Activated CD4-positive, alpha-beta T cell treated with anti-CD3 and anti-CD28 coated beads for 36 hours (primary cell): ENCODE results near the gene PHLDA1. TPM values are rescaled to one million over a fixed set of nuclear protein-coding genes. Genes with fewer than 3 reads are reported as not detected.
A peak's percentile ranks its signal among the peaks of the same experiment; 100 is the strongest.
"Not testable (repeated sequence)": the region's sequence is repeated elsewhere in the genome, so short reads cannot be mapped to it uniquely, and the experiment has no call there.

Source experiments
- ATAC-seq: fragments of 200-7000 bp; cut with Tn5 transposase; one replicate; pipeline ENCODE4 v1.10.0; 2021; ENCODE audit warnings: mild to moderate bottlenecking, moderate library complexity
- CTCF ChIA-PET: fragments of 350-600 bp; sonication (Branson Sonifier 250); formaldehyde crosslinking; loops from one replicate; lab custom pipeline; 2021; ENCODE audit warnings: antibody characterized with exemption; lab: Charles Lee
- POLR2A ChIA-PET: fragments of 350-600 bp; sonication (Branson Sonifier 250); formaldehyde crosslinking; loops from one replicate; lab custom pipeline; 2021; ENCODE audit warnings: antibody characterized with exemption, inconsistent platforms; lab: Charles Lee
- DNase-seq: peaks from one replicate; pipeline ENCODE4 v3.0.0-alpha.2; 2020
- H3K27ac Mint-ChIP-seq: one replicate; pipeline ENCODE4 v1.8.0; 2021; ENCODE audit warnings: mixed read lengths
- H3K27me3 Mint-ChIP-seq: one replicate; pipeline ENCODE4 v1.8.0; 2021; ENCODE audit warnings: mixed read lengths
- H3K36me3 Mint-ChIP-seq: one replicate; pipeline ENCODE4 v1.8.0; 2021; ENCODE audit warnings: low read depth, mixed read lengths
- H3K4me1 Mint-ChIP-seq: one replicate; pipeline ENCODE4 v1.8.0; 2021; ENCODE audit warnings: mixed read lengths
- H3K4me3 Mint-ChIP-seq: one replicate; pipeline ENCODE4 v1.8.0; 2021; ENCODE audit warnings: mild to moderate bottlenecking, moderate library complexity, mixed read lengths
- H3K9me3 Mint-ChIP-seq: one replicate; pipeline ENCODE4 v1.8.0; 2021; ENCODE audit warnings: low read depth, mixed read lengths
- intact Hi-C, 2 experiments: fragments of 100-400 bp; cut with DNase I in 1 of 2; cut with micrococcal nuclease in 1 of 2; formaldehyde crosslinking; loops; one replicate each; pipeline versions ENCODE4 v1.14.2 to v1.15.1; 2022 to 2024; cut with DNase I, micrococcal nuclease
- total RNA-seq, 2 experiments: library from RNA; stranded (reverse); gene quantifications; one replicate each; pipeline ENCODE4 v1.2.3, GENCODE V29; 2021

PHLDA1 gene
- total RNA-seq, 2 experiments from 2014 or later: 12.3 to 14.3 TPM

- ATAC-seq (no peak), DNase-seq (no peak)
- Mint-ChIP-seq H3K27ac (no peak overlapping the region), H3K36me3 (no peaks in the 10 kb centered on the region), H3K4me3 (no peak overlapping the region), H3K9me3 (peaks cover 7% of the 10 kb centered on the region), H3K4me1 (no peaks in the 10 kb centered on the region), H3K27me3 (peaks cover 7% of the 10 kb centered on the region)
- ChIA-PET CTCF (interaction anchor here (0.8 to 1.1 kb wide), 3 partner anchors 9 to 590 kb away, joined by 3 to 4 read pairs (median 3); no protein-coding TSS in a partner anchor), POLR2A (interaction anchor here (0.6 kb wide), 1 partner anchor 90 kb away, joined by 6 read pairs; no protein-coding TSS in a partner anchor)
- intact Hi-C loops: no loop called here
These were observed 28.8 kb downstream of the PHLDA1 start for GRCh38 chr12:76002598-76003354.

GRCh38 chr12:75998292-75999063, 33.1 kb downstream of the PHLDA1 start:
- Mint-ChIP-seq H3K4me1 (peaks cover 17% of the 10 kb centered on the region), H3K36me3 (no peaks in the 10 kb centered on the region), H3K27me3 (peaks cover 2% of the 10 kb centered on the region), H3K27ac (no peak overlapping the region), H3K9me3 (no peaks in the 10 kb centered on the region), H3K4me3 (no peak overlapping the region)
- CTCF ChIA-PET: no interaction called here
- ATAC-seq: no peak
- POLR2A ChIA-PET: interaction anchor here (0.6 kb wide), 1 partner anchor 80 kb away, joined by 3 read pairs; no protein-coding TSS in a partner anchor
- DNase-seq: no peak
- intact Hi-C loops: loop anchor here in 1 of 2 experiments (2.0 kb wide), 1 partner anchor 14 kb away; no protein-coding TSS in a partner anchor

GRCh38 chr12:75997658-75998057, 33.9 kb downstream of the PHLDA1 start:
- ChIA-PET CTCF (no interaction called here), POLR2A (no interaction called here)
- Mint-ChIP-seq H3K4me1 (peaks cover 21% of the 10 kb centered on the region), H3K9me3 (no peaks in the 10 kb centered on the region), H3K27ac (no peak overlapping the region), H3K36me3 (no peaks in the 10 kb centered on the region), H3K4me3 (no peak overlapping the region), H3K27me3 (peaks cover 2% of the 10 kb centered on the region)
- DNase-seq: no peak
- no peak for ATAC-seq
- intact Hi-C loops: loop anchor here in 1 of 2 experiments (2.0 kb wide), 1 partner anchor 15 kb away; no protein-coding TSS in a partner anchor

GRCh38 chr12:75996861-75997447, 34.6 kb downstream of the PHLDA1 start:
- POLR2A ChIA-PET: no interaction called here
- no peak for ATAC-seq

GRCh38 chr12:75995691-75996090, 35.9 kb downstream of the PHLDA1 start:
- intact Hi-C loops: loop anchor here in 1 of 2 experiments (2.0 kb wide), 1 partner anchor 355 kb away; no protein-coding TSS in a partner anchor
- Mint-ChIP-seq H3K4me3 (no peak overlapping the region), H3K36me3 (no peaks in the 10 kb centered on the region), H3K27ac (peak overlapping the region; percentile 42), H3K9me3 (no peaks in the 10 kb centered on the region), H3K4me1 (peaks cover 26% of the 10 kb centered on the region), H3K27me3 (peaks cover 2% of the 10 kb centered on the region)
- DNase-seq (no peak), ATAC-seq (no peak)
- CTCF ChIA-PET: interaction anchor here (1.1 to 2.1 kb wide), 3 partner anchors 15 to 25 kb away, joined by 4 to 6 read pairs (median 6); no protein-coding TSS in a partner anchor
- POLR2A ChIA-PET: interaction anchor here (0.9 kb wide), 1 partner anchor 25 kb away, joined by 3 read pairs; no protein-coding TSS in a partner anchor

More at GRCh38 chr12:75996861-75997447, 34.6 kb downstream of the PHLDA1 start:
- CTCF ChIA-PET: no interaction called here
- H3K4me3 Mint-ChIP-seq: no peak overlapping the region
- peaks cover 21% of the 10 kb centered on the region for H3K4me1 Mint-ChIP-seq
- H3K36me3 Mint-ChIP-seq: no peaks in the 10 kb centered on the region
- intact Hi-C loops: no loop called here
- DNase-seq: no peak
- H3K27ac Mint-ChIP-seq: no peak overlapping the region
- peaks cover 2% of the 10 kb centered on the region for H3K27me3 Mint-ChIP-seq
- H3K9me3 Mint-ChIP-seq: no peaks in the 10 kb centered on the region

GRCh38 chr12:75994069-75994740, 37.4 kb downstream of the PHLDA1 start:
- H3K4me1 Mint-ChIP-seq: peaks cover 26% of the 10 kb centered on the region
- no peaks in the 10 kb centered on the region for H3K9me3 Mint-ChIP-seq
- peak overlapping the region; percentile 34 for H3K27ac Mint-ChIP-seq
- CTCF ChIA-PET: interaction anchor here (1.0 to 2.1 kb wide), 2 partner anchors 19 to 27 kb away, joined by 3 to 6 read pairs; no protein-coding TSS in a partner anchor
- no peaks in the 10 kb centered on the region for H3K36me3 Mint-ChIP-seq
- ATAC-seq: peak; percentile 86
- intact Hi-C loops: loop anchor here (1.0 to 2.0 kb wide), 7 partner anchors 16 to 353 kb away; partner anchors contain the start of gene PHLDA1 (in 2 of the 2)
- peaks cover 7% of the 10 kb centered on the region for H3K27me3 Mint-ChIP-seq
- no peak overlapping the region for H3K4me3 Mint-ChIP-seq
- peak; percentile 53 for DNase-seq
- POLR2A ChIA-PET: interaction anchor here (0.6 to 1.0 kb wide), 2 partner anchors 17 to 26 kb away, joined by 3 read pairs; no protein-coding TSS in a partner anchor

GRCh38 chr12:75991753-75992152, 39.8 kb downstream of the PHLDA1 start:
- H3K9me3 Mint-ChIP-seq: peaks cover 11% of the 10 kb centered on the region
- H3K4me3 Mint-ChIP-seq: no peak overlapping the region
- CTCF ChIA-PET: interaction anchor here (1.0 kb wide), 1 partner anchor 12 kb away, joined by 4 read pairs; no protein-coding TSS in a partner anchor
- no peak for DNase-seq
- H3K4me1 Mint-ChIP-seq: peaks cover 29% of the 10 kb centered on the region
- no peak for ATAC-seq
- intact Hi-C loops: no loop called here
- H3K36me3 Mint-ChIP-seq: peaks cover 6% of the 10 kb centered on the region
- no peak overlapping the region for H3K27ac Mint-ChIP-seq
- peaks cover 7% of the 10 kb centered on the region for H3K27me3 Mint-ChIP-seq
- POLR2A ChIA-PET: interaction anchor here (0.5 to 1.1 kb wide), 2 partner anchors 40 to 41 kb away, joined by 3 to 8 read pairs; partner anchors contain the start of gene PHLDA1

- Mint-ChIP-seq H3K4me1 (peaks cover 39% of the 10 kb centered on the region), H3K27me3 (peaks cover 7% of the 10 kb centered on the region), H3K4me3 (no peak overlapping the region), H3K27ac (no peak overlapping the region), H3K36me3 (peaks cover 6% of the 10 kb centered on the region), H3K9me3 (peaks cover 11% of the 10 kb centered on the region)
- ChIA-PET CTCF (interaction anchor here (0.7 kb wide), 2 partner anchors 41 to 581 kb away, joined by 3 to 6 read pairs; partner anchors contain the start of gene PHLDA1), POLR2A (interaction anchor here (1.1 kb wide), 1 partner anchor 41 kb away, joined by 3 read pairs; the partner anchor contains the start of gene PHLDA1)
- ATAC-seq (no peak), DNase-seq (no peak)
- intact Hi-C loops: no loop called here
These were observed 41.2 kb downstream of the PHLDA1 start for GRCh38 chr12:75990189-75990912.

- POLR2A ChIA-PET, H3K4me3 Mint-ChIP-seq, H3K36me3 Mint-ChIP-seq, intact Hi-C loops, ATAC-seq, H3K27ac Mint-ChIP-seq, H3K27me3 Mint-ChIP-seq: not testable (repeated sequence)
- Mint-ChIP-seq H3K4me1 (peaks cover 39% of the 10 kb centered on the region), H3K9me3 (peaks cover 11% of the 10 kb centered on the region)
- DNase-seq: peak; percentile 10
- CTCF ChIA-PET: interaction anchor here (1.0 kb wide), 1 partner anchor 364 kb away, joined by 4 read pairs; no protein-coding TSS in a partner anchor
These were observed 43.9 kb downstream of the PHLDA1 start for GRCh38 chr12:75987709-75988108.
